ENCODE measurements around the gene PIGV.

Gene PIGV

GRCh38 chr1:26787706-26788514 lies at the start of gene PIGV:
Gene PIGV (plus strand): TSS chr1:26787950. CDS start chr1:26790816, 2,866 bp downstream.
- DNase-seq (ENCODE audit: low read depth), result peak; percentile 80

GRCh38 chr1:26739329-26739914 lies 48.3 kb upstream of the PIGV start:
- DNase-seq (ENCODE audit: low read depth), result no peak

DNA sequence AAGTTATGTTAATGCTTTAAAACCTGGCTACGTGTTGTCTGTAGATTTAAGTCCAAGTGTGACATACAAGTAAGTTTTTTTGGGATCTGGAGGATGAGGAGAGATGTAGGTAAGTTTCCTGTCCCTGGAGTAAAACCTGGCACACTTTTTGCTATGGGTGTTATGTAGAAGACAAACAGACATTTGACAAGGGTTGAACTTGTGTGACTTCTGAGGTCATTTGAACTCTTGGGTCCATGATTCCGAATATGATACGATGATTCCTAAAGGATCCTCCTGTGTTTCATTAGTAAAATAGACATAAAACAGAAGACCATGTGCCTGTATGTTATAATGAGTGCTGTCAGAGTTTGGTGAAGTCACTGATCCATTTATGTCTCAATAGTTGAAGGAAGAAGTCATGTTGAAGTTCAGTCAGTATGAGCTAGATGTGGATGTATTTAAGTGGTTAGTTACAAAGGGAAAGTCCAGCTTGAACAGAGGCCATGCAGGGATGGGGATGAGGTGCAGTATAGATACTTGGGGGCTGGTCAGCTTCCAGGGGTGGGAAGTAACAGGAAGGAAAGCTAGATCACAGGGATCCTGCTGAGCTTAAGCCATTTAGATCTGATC lies 47.6 kb upstream of the PIGV start:
- DNase-seq (ENCODE audit: low read depth), result no peak

DNA sequence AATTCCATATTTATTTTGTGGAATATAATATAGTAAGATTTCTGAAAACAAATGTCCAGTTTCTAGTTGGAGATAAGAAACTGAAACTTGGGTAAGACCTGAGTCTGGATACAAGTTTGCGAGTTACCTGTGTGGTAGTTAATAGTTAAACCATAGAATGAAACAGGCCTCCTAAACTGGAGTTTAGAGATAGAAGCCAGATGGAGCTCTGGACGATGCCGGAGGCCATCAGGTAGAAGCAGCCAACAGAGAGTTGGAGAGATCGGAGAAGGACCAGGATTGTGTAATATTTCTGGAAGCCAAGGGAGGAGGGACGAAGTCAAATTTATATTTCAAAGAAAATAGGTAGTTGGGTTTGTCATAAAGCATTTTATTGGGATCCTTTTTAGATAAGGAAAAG lies 46.8 kb upstream of the PIGV start:
- DNase-seq (ENCODE audit: low read depth), result no peak

DNA sequence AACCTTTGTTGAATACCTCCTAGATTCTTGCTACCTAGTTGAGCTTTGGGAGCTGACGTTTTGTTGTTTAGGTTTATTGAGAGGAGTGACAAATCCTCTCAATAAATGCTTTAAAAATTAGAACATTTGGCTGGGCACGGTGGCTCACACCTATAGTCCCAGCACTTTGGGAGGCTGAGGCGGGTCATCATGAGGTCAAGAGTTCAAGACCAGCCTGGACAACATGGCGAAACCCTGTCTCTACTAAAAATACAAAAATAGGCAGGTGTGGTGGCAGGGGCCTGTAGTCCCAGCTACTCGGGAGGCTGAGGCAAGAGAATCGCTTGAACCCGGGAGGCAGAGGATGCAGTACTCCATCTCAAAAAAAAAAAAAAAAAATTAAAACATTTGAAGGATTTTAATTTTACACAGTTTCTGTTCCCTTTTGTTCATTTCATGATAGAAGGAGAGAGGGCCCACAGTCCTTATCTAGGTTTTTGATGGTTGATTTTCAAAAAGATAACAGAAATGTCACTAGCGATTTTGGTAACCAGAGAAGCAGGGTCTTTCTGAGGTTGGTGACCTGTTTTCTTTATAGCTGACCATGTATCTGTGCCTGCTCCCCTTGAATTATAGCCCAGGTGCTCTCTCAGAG lies 44.2 kb upstream of the PIGV start:
- DNase-seq (ENCODE audit: low read depth), result no peak

DNA sequence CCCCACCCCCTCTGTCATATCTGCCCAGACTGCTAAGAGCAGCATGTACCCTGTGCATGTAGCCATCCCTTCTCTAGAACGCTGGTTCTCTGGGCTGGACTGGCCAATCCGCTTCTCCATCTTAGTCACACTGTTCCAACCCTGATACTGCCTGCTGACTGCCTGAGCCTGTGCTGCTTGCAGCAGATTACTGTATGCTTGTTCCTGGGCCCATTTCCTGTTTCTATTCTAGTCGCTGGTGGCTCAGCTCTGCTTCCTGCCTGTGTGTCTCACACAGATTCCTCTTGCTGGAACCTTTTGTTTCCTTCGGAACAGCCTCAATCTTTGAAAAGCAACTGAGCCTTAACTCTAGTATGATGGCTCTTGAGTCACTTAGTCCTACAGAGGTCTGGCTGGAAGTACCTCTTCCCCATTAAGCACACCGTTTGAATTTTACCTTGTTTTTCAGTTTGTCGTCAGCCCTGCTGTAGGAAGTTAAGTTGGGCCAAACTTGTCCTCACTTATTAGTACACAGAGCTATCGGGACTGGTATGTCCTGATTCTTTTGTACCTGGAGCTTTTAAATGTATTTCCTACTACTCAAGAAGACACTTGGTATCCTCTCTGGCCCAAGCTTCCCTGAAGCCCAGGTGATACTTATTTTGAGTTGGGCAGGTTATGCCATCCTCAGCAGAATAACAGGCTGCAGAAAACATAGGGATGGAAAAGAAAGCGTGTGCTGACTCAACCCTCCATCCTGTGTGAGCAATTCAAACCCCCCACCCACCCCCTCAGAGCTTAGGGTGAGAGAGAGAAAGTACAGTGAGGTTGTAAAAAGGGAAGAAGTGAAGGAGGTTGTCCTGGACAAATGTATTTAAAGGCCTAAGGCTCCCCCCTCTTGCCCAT lies 43.4 kb upstream of the PIGV start:
- DNase-seq (ENCODE audit: low read depth), result peak; percentile 74

GRCh38 chr1:26745191-26745590 lies 42.6 kb upstream of the PIGV start:
- no peak for DNase-seq (ENCODE audit: low read depth)

- no peak for DNase-seq (ENCODE audit: low read depth)
Measured at GRCh38 chr1:26747048-26747447, 40.7 kb upstream of the PIGV start.

DNA sequence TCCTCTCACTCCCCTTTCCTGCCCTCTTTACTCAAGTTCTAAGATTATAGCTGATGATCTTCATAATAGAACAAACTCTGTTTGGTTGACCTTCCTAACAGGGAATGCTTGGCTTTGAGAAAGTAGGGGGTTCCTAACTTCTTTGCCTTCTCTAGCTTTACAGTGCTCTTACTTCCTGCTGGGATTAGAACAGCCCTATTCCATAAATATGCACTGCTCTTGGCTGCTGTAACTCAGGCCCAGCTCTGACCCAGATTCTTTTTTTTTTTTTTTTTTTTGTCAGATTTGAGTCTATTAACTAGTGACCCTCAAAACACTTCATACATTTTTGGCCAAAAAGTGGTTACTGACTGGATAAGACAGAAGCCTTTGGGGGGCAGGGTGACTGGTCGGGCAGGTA lies 39.4 kb upstream of the PIGV start:
- no peak for DNase-seq (ENCODE audit: low read depth)

DNA sequence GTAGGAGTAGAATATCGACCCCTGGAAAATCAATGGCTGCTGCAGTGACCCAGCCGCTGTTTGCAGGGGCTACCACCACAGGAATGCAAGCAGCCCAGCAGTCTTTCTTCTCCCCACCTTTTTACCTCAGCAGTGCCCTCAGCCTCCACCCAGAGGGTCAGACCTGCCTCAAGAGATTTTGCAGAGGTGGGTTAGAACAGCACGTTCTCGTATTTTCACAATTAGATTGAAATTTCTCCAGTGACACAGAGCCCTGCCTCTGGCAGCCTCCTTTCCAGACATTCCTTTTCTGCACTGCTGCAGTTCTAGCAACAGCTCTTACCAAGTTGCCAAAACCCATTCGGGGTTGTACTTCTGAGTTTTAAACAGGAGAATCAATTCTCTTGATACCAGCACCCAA lies 38.3 kb upstream of the PIGV start:
- no peak for DNase-seq (ENCODE audit: low read depth)

- DNase-seq (ENCODE audit: low read depth), result no peak
Measured at GRCh38 chr1:26750428-26750827, 37.3 kb upstream of the PIGV start.

GRCh38 chr1:26752519-26752918 lies 35.2 kb upstream of the PIGV start:
- DNase-seq (ENCODE audit: low read depth), result no peak

- DNase-seq (ENCODE audit: low read depth), result no peak
Measured at GRCh38 chr1:26754086-26754874, 33.5 kb upstream of the PIGV start.

DNA sequence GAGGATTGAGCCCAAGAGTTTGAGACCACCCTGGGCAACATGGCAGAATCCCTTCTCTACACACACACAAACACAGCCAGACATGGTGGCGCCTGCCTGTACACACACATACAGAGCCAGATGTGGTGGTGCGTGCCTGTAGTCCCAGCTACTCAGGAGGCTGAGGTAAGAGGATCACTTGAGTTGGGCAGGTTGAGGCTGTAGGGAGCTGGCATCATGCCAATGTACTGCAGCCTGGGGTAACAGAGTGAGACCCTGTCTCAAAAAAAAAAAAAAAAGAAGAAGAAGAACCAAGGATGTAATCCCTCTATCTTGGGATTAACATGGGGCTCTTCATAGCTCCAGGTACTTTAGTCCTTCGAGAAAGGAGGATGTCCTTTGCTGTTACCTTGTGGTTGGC lies 29.4 kb upstream of the PIGV start:
- DNase-seq (ENCODE audit: low read depth), result no peak

GRCh38 chr1:26759531-26759930 lies 28.2 kb upstream of the PIGV start:
- no peak for DNase-seq (ENCODE audit: low read depth)

GRCh38 chr1:26761217-26761616 lies 26.5 kb upstream of the PIGV start:
- no peak for DNase-seq (ENCODE audit: low read depth)

GRCh38 chr1:26767714-26768113 lies 20.0 kb upstream of the PIGV start:
- DNase-seq (ENCODE audit: low read depth), result no peak

GRCh38 chr1:26768755-26769154 lies 19.0 kb upstream of the PIGV start:
- DNase-seq (ENCODE audit: low read depth), result no peak

GRCh38 chr1:26771285-26771642 lies 16.5 kb upstream of the PIGV start:
- DNase-seq (ENCODE audit: low read depth), result no peak

- DNase-seq (ENCODE audit: low read depth), result no peak
Measured at GRCh38 chr1:26771643-26772321, 16.0 kb upstream of the PIGV start.

DNA sequence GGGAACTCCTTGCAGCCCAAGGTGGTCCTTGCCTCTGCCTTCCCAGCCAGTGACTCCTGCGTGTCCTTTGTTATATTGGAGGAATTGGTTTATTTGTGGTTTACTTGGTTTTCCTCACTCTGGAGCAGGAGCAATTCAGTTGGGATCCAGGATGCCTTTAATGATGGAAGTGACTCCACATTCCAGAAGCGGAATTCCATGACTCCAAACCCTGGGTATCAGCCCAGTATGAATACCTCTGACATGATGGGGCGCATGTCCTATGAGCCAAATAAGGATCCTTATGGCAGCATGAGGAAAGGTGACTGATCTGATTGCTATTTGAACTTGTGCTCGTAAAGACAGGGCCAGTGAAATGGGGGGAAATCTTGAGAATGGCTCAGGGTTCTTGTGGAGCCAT lies 15.1 kb upstream of the PIGV start:
- no peak for DNase-seq (ENCODE audit: low read depth)

Data from CMK (cell line).